Cardiac septum (tissue), 1 donor: Measurements from ENCODE around the gene NAA35. TPM values are rescaled to one million over a fixed set of nuclear protein-coding genes. Genes with fewer than 3 reads are reported as not detected.
"Not testable (repeated sequence)": the region's sequence is repeated elsewhere in the genome, so short reads cannot be mapped to it uniquely, and the experiment has no call there.

Source experiments
- DNase-seq: peaks from one replicate; pipeline ENCODE4 v3.0.0-alpha.2; 2020; ENCODE audit warnings: low spot score
- intact Hi-C: fragments of 100-400 bp; cut with DNase I; formaldehyde crosslinking; loops from one replicate; pipeline ENCODE4 v1.14.0; 2022
- total RNA-seq: library from RNA; stranded (reverse); fragmentation: NEBNext Ultra II Directional; extraction: Animal tissue kit (Norgen Biotek cat#: 25700); gene quantifications from one replicate; pipeline ENCODE4 v1.2.1, GENCODE V29; 2021
- donor health status: DM: no; HTN: no; CAD: no.

NAA35 gene
- total RNA-seq, 1 donor from 2014 or later = 21.0 TPM

- DNase-seq, intact Hi-C loops: not testable (repeated sequence)
Observed at GRCh38 chr9:86048018-86048742, 107.2 kb downstream of the NAA35 start.

GRCh38 chr9:86052556-86053468, 111.9 kb downstream of the NAA35 start:
- DNase-seq = no peak
- intact Hi-C loops = no loop called here

- intact Hi-C loops = no loop called here
- DNase-seq = no peak
Observed at GRCh38 chr9:86054695-86055094, 113.7 kb downstream of the NAA35 start.

GRCh38 chr9:86057491-86057890, 116.5 kb downstream of the NAA35 start:
- intact Hi-C loops = no loop called here
- no peak for DNase-seq

GRCh38 chr9:86061972-86062739, 121.2 kb downstream of the NAA35 start:
- intact Hi-C loops = no loop called here
- no peak for DNase-seq

- no peak for DNase-seq
- intact Hi-C loops = no loop called here
Observed at GRCh38 chr9:86062845-86063693, 122.1 kb downstream of the NAA35 start.

- no peak for DNase-seq
- intact Hi-C loops = no loop called here
Observed at GRCh38 chr9:86064220-86064619, 123.3 kb downstream of the NAA35 start.

GRCh38 chr9:86069206-86069869, 128.4 kb downstream of the NAA35 start:
- no peak for DNase-seq
- intact Hi-C loops = no loop called here

Other genes with a start within 250 kb of the NAA35 start
- 39.0 TPM for gene AGTPBP1, start 199.2 kb upstream of the NAA35 start, total RNA-seq
- 6.2 TPM for gene GOLM1, start 158.4 kb downstream of the NAA35 start, total RNA-seq